K562 (cell line): ENCODE data around the gene GMDS. TPM values are rescaled to one million over a fixed set of nuclear protein-coding genes. Genes with fewer than 3 reads are reported as not detected.

ENCODE experiments used
- ATAC-seq: fragments of 200-7000 bp; cut with Tn5 transposase; 3 replicates; pipeline ENCODE4 v1.9.1; 2020; ENCODE audit warnings: moderate library complexity
- BruUV-seq: library from RNA; stranded (reverse); fragments of 400-500 nt; replicated peaks from 2 replicates; lab custom pipeline; 2021; lab: Mats Ljungman, UMichigan
- CTCF ChIA-PET: fragments of 300-600 bp; formaldehyde crosslinking; extraction: SDS; loops from one replicate; lab custom pipeline; 2021; ENCODE audit warnings: low intra/inter-chr PET ratio; lab: Yijun Ruan, JAX
- POLR2A ChIA-PET: fragments of 300-600, 350-650 bp; sonication (Branson Sonifier 250); formaldehyde crosslinking; extraction: SDS; loops from one replicate; lab custom pipeline; 2021; ENCODE audit warnings: antibody characterized with exemption, inconsistent platforms; lab: Yijun Ruan, JAX
- DNase-seq, 4 experiments: peaks; one replicate each; pipeline versions ENCODE4 v3.0.0 to v3.0.0-alpha.2; 2011 to 2018; ENCODE audit warnings: low spot score in 3 of 4, mixed read lengths in 3 of 4; ENCODE audit errors: extremely low read depth in 1 of 4
- FAIRE-seq: peaks from 2 replicates; lab custom pipeline; 2011; peaks lifted over from hg19 to GRCh38; lab: Jason Lieb, UNC
- H2AFZ ChIP-seq: 2 replicates; pipeline ENCODE4 v1.6.0; 2011; ENCODE audit warnings: low read depth, low read length, control low read depth, inconsistent platforms
- H3K27ac ChIP-seq: fragments of 200-600 bp; 3 replicates; pipeline ENCODE4 v1.8.0; 2011; ENCODE audit warnings: low read depth, mild to moderate bottlenecking, control low read depth, inconsistent platforms, low read length, moderate library complexity, mixed read lengths; ENCODE audit errors: extremely low read depth
- H3K27me3 ChIP-seq, 2 experiments: fragments of 300-600 bp in 1 of 2; 2 replicates in 1 of 2; 3 replicates in 1 of 2; pipeline versions ENCODE4 v1.6.0 to v1.8.0; 2011; ENCODE audit warnings: inconsistent platforms in 2 of 2, low read length in 2 of 2, mild to moderate bottlenecking in 1 of 2, mixed read lengths in 1 of 2, moderate library complexity in 1 of 2; ENCODE audit not compliant: control insufficient read depth in 2 of 2, insufficient read depth in 2 of 2
- H3K36me3 ChIP-seq: fragments of 300-600 bp; 3 replicates; pipeline ENCODE4 v1.8.0; 2011; ENCODE audit warnings: mild to moderate bottlenecking, low read length, inconsistent platforms; ENCODE audit not compliant: control insufficient read depth, insufficient read depth
- H3K4me1 ChIP-seq, 2 experiments: fragments of 200-600 bp in 1 of 2; replicated peaks in 1 of 2; 2 replicates in 1 of 2; 3 replicates in 1 of 2; pipeline versions ENCODE4 v1.5.1 to v1.8.0; 2011; ENCODE audit warnings: inconsistent platforms in 2 of 2, low read length in 2 of 2, mild to moderate bottlenecking in 1 of 2, mixed read lengths in 1 of 2, moderate library complexity in 1 of 2; ENCODE audit not compliant: control insufficient read depth in 2 of 2, insufficient read depth in 2 of 2
- H3K4me2 ChIP-seq: 2 replicates; pipeline ENCODE4 v1.6.1; 2011; ENCODE audit warnings: low read length, control low read depth, inconsistent platforms, mixed read lengths; ENCODE audit not compliant: insufficient read depth
- H3K4me3 ChIP-seq: fragments of 200-600 bp; sonication (generic), shearing (Covaris generic); 2 replicates; pipeline ENCODE4 v1.5.1; 2016; ENCODE audit warnings: control low read depth, inconsistent platforms
- H3K79me2 ChIP-seq: fragments of 200-600 bp; 3 replicates; pipeline ENCODE4 v1.8.0; 2011; ENCODE audit warnings: low read length, inconsistent platforms; ENCODE audit not compliant: control insufficient read depth, insufficient read depth
- H3K9ac ChIP-seq, 2 experiments: 2 replicates each; pipeline versions ENCODE4 v1.6.0 to v1.6.1; 2011; ENCODE audit warnings: low read depth in 2 of 2, low read length in 2 of 2, control low read depth in 1 of 2, inconsistent platforms in 1 of 2, mild to moderate bottlenecking in 1 of 2, mixed read lengths in 1 of 2; ENCODE audit not compliant: insufficient read depth in 1 of 2
- H3K9me1 ChIP-seq: one replicate; pipeline ENCODE4 v1.6.0; 2011; ENCODE audit warnings: inconsistent platforms, mild to moderate bottlenecking, low read length, moderate library complexity; ENCODE audit not compliant: control insufficient read depth, insufficient read depth
- H3K9me3 ChIP-seq: replicated peaks from 2 replicates; pipeline ENCODE4 v1.5.1; 2011; ENCODE audit warnings: low read depth, low read length, inconsistent platforms; ENCODE audit not compliant: control insufficient read depth, insufficient read depth
- H4K20me1 ChIP-seq: replicated peaks from 2 replicates; pipeline ENCODE4 v1.6.1; 2011; ENCODE audit warnings: low read length, inconsistent platforms, mixed read lengths; ENCODE audit not compliant: control insufficient read depth, insufficient read depth
- PHF8 ChIP-seq: fragments of 200-600 bp; sonication (generic); IDR thresholded peaks from 2 replicates; pipeline ENCODE4 v1.6.1; 2012; ENCODE audit warnings: mixed run types, mild to moderate bottlenecking, inconsistent platforms, low read length, moderate library complexity, borderline replicate concordance
- POLR2AphosphoS5 ChIP-seq: IDR thresholded peaks from 2 replicates; pipeline ENCODE4 v1.6.1; 2011; ENCODE audit warnings: mild to moderate bottlenecking, low read depth, low read length, moderate library complexity; ENCODE audit not compliant: control insufficient read depth, insufficient read depth
- SAFB2 ChIP-seq: fragments of 200-400 bp; formaldehyde crosslinking; IDR thresholded peaks from 2 replicates; pipeline ENCODE4 v1.6.1; 2018; ENCODE audit warnings: borderline replicate concordance, low read length, low read depth, moderate library complexity; ENCODE audit not compliant: severe bottlenecking
- SMAD4 ChIP-seq: fragments of 250-450 bp; sonication (Bioruptor Pico); conservative IDR thresholded peaks from 2 replicates; pipeline ENCODE4 v1.8.0; 2021; ENCODE audit warnings: inconsistent platforms, mild to moderate bottlenecking, moderate library complexity
- TFAM ChIP-seq: fragments of 250-450 bp; sonication (Bioruptor Pico); conservative IDR thresholded peaks from 2 replicates; pipeline ENCODE4 v1.5.0; 2021; ENCODE audit warnings: mild to moderate bottlenecking, moderate library complexity
- ZNF324 ChIP-seq: fragments of 250-450 bp; sonication (Bioruptor Pico); IDR thresholded peaks from 2 replicates; pipeline ENCODE4 v1.4.0; 2020; ENCODE audit warnings: mild to moderate bottlenecking
- WGBS: fragments of 100-300 bp; shearing (Covaris generic); methylation state at CpG from one replicate; pipeline ENCODE4 v1.1.6; 2016; ENCODE audit warnings: low coverage, mixed read lengths; ENCODE audit not compliant: insufficient coverage; ENCODE audit errors: missing lambda C conversion rate; 5-methylcytosine and 5-hydroxymethylcytosine counted together
- in situ Hi-C: fragments of 300-500 bp; cut with MboI; formaldehyde crosslinking; loops from 4 replicates; pipeline ENCODE4 v1.15.0; 2018; ENCODE audit warnings: inconsistent platforms, mixed read lengths
- intact Hi-C: fragments of 100-400 bp; cut with micrococcal nuclease; formaldehyde crosslinking; loops from 2 replicates; pipeline ENCODE4 v1.14.2; 2022
- polyA plus RNA-seq, 8 experiments: library from polyadenylated mRNA; depleted of rRNA in 4 of 8; stranded (reverse) in 5 of 8; unstranded in 3 of 8; fragments of >200 nt; fragmentation: Nextera tagmentation in 2 of 8; fragmentation: Illumina TruSeq in 1 of 8; extraction: Ambion mirVana in 2 of 8; extraction: Trizol in 1 of 8; gene quantifications; 2 replicates each; pipeline versions ENCODE4 v1.2.1 to v1.2.3, GENCODE V29; 2011 to 2014; ENCODE audit warnings: inconsistent platforms in 1 of 8, missing spikeins in 1 of 8
- total RNA-seq, 7 experiments: library from RNA; depleted of rRNA in 6 of 7; stranded (reverse); fragments of >200 nt in 6 of 7; fragmentation: Illumina TruSeq in 2 of 7; extraction: Trizol in 2 of 7; gene quantifications; 2 replicates each; pipeline versions ENCODE4 v1.2.1 to v1.2.3, GENCODE V29; 2011 to 2021; ENCODE audit warnings: low replicate concordance in 1 of 7
- TF ChIP-seq, protein P1 (sequence below): fragments of 450-650 bp; formaldehyde crosslinking; IDR thresholded peaks from 2 replicates; pipeline ENCODE4 v1.4.0; 2020; ENCODE audit warnings: mild to moderate bottlenecking
- TF ChIP-seq, protein P2 (sequence below): IDR thresholded peaks from 2 replicates; pipeline ENCODE4 v1.6.1; 2016; ENCODE audit warnings: missing genetic modification characterization, missing compliant biosample characterization

GMDS gene
- total and polyA plus RNA-seq, 9 of the 15 experiments (the other 6 are each of a cell fraction or from before 2014, with no cell fraction given), result 0.48 to 31.8 (median 13.4) TPM

DNA sequence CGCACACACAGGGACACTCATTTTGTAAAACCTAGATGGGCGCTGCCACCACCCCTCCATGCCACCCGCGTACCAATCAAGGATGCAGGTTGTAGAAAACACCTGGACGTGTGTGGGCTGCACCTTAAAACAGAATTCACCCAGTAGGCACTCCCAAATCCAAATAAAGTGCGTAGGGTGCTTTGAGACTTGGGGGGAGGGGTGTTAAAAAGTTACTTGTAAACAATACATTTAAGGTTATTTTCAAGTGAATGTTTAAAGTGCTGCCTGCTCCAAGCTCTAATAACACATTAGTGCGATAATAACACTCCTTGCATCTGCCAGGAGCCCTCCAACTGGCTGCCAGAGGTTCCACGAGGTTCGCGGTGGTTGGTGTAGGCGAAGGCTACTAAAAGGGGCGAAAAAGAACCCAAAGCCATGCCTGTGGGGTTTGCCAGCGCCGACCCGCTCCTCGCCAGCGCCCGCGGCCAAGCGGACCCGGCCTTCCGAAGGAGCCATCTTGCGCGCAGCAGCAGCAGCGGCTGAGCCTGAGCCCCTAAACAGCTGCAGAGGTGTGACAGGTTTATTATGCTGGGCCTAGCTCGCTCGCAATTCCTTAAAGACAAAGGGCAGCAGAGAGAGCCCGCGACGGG lies 624.2 kb downstream of the GMDS start:
- TF ChIP-seq POLR2AphosphoS5 (no peak), TFAM (CRISPR knock-in tag) (no peak), ZNF324 (CRISPR knock-in tag) (no peak), PHF8 (no peak), SAFB2 (no peak), SMAD4 (no peak)
- TF ChIP-seq, protein P1, sequence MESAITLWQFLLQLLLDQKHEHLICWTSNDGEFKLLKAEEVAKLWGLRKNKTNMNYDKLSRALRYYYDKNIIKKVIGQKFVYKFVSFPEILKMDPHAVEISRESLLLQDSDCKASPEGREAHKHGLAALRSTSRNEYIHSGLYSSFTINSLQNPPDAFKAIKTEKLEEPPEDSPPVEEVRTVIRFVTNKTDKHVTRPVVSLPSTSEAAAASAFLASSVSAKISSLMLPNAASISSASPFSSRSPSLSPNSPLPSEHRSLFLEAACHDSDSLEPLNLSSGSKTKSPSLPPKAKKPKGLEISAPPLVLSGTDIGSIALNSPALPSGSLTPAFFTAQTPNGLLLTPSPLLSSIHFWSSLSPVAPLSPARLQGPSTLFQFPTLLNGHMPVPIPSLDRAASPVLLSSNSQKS, result no peak
- TF ChIP-seq, protein P2, sequence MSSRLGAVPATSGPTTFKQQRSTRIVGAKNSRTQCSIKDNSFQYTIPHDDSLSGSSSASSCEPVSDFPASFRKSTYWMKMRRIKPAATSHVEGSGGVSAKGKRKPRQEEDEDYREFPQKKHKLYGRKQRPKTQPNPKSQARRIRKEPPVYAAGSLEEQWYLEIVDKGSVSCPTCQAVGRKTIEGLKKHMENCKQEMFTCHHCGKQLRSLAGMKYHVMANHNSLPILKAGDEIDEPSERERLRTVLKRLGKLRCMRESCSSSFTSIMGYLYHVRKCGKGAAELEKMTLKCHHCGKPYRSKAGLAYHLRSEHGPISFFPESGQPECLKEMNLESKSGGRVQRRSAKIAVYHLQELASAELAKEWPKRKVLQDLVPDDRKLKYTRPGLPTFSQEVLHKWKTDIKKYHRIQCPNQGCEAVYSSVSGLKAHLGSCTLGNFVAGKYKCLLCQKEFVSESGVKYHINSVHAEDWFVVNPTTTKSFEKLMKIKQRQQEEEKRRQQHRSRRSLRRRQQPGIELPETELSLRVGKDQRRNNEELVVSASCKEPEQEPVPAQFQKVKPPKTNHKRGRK (tag), result no peak
- no peaks in the 10 kb centered on the region for H3K9me3 ChIP-seq
- WGBS, result 19% methylated on average over 20 of the region's 30 CpGs
- intact Hi-C loops, result no loop called here
- DNase-seq, result no peak
- H3K9me1 ChIP-seq, result no peaks in the 10 kb centered on the region
- no peak overlapping the region for H2AFZ ChIP-seq
- no peak overlapping the region for H3K4me3 ChIP-seq
- H3K4me1 ChIP-seq, result peaks cover 0 to 4% of the 10 kb centered on the region in 2 experiments; a peak in 1 of 5 replicates
- H3K27ac ChIP-seq, result no peak overlapping the region
- POLR2A ChIA-PET, result no interaction called here
- no peaks in the 10 kb centered on the region; the same call in 1 of the 2 replicates for H4K20me1 ChIP-seq
- H3K4me2 ChIP-seq, result no peak overlapping the region
- ATAC-seq, result no peak
- CTCF ChIA-PET, result no interaction called here
- no peaks in the 10 kb centered on the region for H3K79me2 ChIP-seq
- FAIRE-seq, result no peak
- H3K9ac ChIP-seq, result no peak overlapping the region
- BruUV-seq, result no TSS peak
- no peaks in the 10 kb centered on the region for H3K36me3 ChIP-seq
- in situ Hi-C loops, result no loop called here
- peaks cover 30 to 84% of the 10 kb centered on the region in 2 experiments for H3K27me3 ChIP-seq
